Measurements from ENCODE around the gene LRRC9.
"Not testable (repeated sequence)": the region's sequence is repeated elsewhere in the genome, so short reads cannot be mapped to it uniquely, and the experiment has no call there.

The LRRC9 gene

DNA sequence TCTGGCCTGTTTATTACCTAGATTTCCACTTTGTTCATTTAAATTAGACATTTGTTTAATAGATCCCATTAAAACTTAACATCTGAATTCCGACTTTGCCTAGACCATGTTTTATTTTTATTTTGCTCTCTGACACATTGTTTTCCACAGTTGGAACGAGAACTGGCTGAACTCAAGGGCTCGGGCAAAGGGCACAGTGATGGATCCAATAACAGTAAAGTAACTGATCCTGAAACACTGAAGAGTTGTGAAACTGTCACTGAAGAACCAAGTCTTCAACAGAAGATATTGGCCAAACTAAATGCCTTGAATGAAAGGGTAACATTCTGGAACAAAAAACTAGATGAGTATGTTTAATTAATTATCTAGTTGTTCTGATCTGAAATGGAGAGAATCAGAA, 39.7 kb downstream of the LRRC9 start:
- no peak for DNase-seq

DNA sequence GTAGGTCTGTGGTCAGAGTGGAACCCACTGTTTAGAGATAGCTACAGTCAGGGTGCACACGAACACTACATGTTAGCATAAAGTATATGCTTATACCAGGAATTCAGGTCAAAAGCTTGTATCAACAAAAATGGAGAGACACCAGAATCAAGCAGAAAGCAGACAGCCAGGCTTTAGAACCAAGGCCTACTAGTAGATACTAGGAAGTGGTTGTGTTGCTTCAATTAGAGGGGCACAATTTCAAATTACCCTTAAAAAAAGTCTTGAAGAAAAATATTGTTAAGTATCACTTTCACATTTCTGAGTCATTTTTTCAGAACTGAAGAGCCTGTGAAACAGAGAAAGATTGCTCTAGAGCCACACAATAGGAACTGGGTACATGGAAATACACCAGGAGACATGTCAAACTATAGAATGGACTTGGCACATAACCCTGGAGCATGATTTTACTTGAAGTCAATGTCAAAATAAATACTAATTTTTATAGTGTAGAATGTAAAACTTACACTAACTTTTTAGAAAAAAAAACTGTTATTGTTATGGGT, 41.6 kb downstream of the LRRC9 start:
- DNase-seq, result no peak

GRCh38 chr14:59964251-59965007, 44.5 kb downstream of the LRRC9 start:
- DNase-seq, result no peak

DNA sequence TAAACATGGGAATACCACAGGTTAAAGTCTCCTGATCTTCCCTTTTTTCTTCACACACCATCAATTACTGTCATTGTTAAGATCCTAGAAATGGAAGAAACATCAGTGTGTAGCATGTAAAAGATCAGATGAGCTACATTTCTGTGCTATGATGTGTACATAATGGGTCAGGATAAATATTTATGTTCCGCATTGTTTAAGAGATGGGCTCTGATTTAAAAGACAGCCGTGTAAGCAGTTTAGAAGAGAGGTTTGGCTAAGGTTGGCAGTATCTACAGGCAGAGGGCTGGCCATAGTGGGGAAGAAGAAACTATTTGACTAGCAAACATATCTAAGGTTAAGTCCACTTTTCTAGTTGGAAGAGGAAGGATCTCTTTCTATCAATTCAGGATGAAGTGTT, 49.4 kb downstream of the LRRC9 start:
- no peak for DNase-seq

- DNase-seq, result no peak
These were observed 61.6 kb downstream of the LRRC9 start for GRCh38 chr14:59981564-59981963.

DNA sequence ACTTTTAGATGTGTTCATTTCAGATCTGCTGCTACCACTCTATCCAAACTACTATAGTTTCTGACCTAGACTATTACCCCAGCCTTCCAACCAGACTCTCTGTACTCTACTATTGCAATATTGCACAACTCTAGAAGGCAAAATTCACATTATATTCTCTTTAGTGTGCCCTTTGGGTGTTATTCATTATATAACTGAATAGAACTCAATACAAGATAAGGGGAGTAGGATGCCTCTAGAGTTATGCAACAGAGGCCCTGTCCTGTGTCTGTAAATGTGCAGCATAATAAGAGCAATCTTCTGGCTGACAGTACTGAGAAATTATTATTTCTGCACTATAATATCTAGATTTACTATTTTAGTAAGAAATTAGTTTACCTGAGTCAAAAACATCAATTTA, 63.1 kb downstream of the LRRC9 start:
- DNase-seq, result no peak

DNA sequence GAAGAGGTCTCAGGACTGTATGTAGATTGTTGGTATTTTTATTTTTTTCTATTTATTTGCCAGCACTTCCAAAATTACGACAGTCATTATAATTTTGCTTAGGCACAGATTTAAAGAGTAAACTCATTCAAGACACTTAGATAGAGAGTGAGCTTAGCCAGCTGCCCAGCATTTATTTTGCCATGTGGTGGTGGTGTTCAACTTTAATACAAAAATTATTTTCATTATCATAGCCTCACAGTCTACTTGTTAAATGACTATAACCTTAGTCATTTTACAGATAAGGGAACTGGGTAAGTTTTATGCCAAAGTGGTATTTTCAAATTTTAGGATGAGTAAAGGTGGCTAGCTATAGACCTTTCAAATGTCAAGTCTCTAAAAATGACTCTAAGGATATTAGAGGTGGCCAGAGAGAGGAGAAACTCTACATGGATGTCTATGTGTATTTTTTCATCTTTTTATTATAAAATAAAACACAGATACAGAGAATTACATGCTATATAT, 66.7 kb downstream of the LRRC9 start:
- DNase-seq, result no peak

DNA sequence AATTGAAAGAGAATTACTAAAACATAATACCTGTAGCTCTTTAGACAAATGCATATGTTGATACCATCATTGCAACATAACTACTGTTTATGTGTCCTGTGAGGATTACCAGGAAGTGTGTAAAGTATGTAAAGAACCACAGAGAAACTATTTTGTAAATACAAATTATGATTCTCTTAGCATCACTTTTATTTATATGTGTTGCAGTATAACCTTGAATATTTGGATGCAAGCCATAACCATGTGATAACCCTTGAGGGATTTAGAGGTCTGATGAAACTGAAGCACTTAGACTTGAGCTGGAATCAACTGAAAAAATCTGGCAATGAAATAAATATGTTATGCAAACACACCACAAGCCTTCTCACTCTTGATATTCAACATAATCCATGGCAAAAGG, 77.5 kb downstream of the LRRC9 start:
- DNase-seq, result no peak

GRCh38 chr14:59997966-59998365, 78.0 kb downstream of the LRRC9 start:
- DNase-seq, result no peak

DNA sequence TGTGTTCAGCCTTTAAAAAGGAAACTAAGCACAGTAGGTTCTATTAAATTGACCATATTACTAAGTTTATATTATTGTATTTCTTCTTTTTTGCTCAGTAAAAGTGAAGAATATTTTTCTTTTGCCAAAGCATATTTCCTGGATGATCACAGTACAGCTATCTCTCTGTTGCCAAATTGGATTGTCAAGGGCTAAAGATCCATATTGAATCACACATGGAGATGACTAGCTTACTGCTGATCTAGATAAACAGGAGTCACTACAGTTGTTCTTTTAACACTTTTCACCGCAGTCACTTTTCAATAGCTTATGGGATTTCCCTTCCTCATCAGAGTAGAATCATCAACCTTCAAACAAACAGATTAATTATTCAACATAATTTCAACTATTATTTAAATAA, 78.6 kb downstream of the LRRC9 start:
- no peak for DNase-seq

- peak; percentile 2 for DNase-seq
These were observed 83.0 kb downstream of the LRRC9 start for GRCh38 chr14:60002819-60003492.

DNA sequence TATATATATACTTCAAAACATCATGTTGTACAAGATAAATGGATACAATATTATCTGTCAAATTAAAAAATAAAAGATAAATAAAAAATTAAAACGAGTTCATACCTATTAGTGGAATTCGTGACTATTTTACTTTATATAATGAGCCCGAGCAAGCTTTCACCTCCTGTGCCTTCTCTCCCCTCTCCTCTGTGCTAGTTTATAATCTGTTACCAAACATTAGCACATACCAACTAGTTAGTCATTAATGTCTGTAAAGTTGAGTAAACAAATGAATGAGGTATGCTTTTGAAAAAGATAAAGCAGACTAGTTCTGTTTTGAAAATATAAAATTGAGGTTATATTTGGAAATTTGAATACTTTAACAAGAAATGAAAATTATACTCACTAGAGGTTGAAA, 84.0 kb downstream of the LRRC9 start:
- no peak for DNase-seq

GRCh38 chr14:60008042-60008441, 88.1 kb downstream of the LRRC9 start:
- DNase-seq, result no peak

GRCh38 chr14:60010263-60010662, 90.3 kb downstream of the LRRC9 start:
- not testable (repeated sequence) for DNase-seq

DNA sequence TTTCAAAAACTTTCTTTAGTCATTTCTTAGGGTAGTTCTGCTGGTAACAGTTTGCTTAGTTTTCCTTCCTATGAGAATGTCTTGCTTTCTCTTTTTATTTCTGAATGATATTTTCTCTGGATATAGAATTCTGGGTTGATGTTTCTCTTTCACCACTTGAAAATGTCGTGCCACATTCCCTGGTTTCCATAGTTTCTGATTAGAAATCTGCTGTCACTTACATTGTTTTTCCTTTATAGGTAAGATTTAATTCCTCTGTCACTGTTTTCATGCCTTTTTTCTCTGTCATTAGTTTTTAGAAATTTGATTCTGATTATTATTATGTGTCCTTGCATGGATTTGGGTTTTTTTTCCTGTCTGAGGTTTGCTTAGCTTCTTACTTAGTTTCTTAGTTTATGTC, 94.5 kb downstream of the LRRC9 start:
- DNase-seq, result no peak

DNA sequence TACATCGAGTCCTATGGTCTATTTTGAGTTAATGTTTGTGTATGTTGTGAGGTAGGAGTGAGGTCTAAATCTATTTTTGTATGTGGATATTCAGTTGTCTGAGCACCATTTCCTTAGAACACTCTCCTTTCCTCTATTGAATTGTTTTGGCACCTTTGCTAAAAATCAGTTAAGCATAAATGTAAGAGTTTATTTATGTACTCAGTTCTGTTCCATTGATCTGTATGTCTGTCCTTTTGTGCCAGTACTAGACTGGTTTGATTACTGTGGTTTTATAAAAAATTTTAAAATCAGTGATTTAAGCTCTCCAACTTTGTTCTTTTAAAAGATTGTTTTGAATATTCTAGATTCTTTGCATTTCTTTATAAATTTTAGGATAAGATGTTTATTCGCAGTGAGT, 101.7 kb downstream of the LRRC9 start:
- no peak for DNase-seq

GRCh38 chr14:60025571-60025970, 105.6 kb downstream of the LRRC9 start:
- no peak for DNase-seq

DNA sequence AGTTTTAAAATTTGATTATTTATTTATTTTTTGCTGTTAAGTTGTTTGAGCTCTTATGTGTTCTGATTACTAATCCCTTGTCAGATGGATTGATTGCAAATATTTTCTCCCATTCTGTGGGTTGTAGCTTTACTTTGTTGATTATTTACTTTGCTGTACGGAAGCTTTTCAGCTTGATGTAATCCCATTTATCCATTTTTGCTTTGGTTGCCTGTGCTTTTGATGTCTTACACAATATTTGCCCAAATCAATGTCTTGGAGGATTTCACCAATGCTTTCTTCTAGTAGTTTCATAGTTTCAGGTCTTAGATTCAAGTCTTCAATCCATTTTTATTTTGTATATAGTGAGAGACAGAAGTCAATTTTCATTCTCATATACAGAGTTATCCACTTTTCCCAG, 115.2 kb downstream of the LRRC9 start:
- no peak for DNase-seq

DNA sequence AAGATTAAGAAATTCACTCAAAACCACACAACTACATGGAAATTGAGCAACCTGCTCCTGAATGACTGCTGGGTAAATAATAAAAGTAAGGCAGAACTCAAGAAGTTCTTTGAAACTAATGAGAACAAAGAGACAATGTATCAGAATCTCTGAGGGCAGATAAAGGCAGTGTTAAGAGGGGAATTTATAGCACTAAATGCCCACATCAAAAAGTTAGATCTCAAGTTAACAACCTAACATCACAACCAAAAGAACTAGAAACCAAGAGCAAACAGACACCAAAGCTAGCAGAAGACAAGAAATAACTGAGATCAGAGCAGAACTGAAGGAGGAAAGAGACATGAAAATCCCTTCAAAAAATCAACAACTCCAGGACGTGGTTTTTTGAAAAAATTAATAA, 128.0 kb downstream of the LRRC9 start:
- not testable (repeated sequence) for DNase-seq

DNA sequence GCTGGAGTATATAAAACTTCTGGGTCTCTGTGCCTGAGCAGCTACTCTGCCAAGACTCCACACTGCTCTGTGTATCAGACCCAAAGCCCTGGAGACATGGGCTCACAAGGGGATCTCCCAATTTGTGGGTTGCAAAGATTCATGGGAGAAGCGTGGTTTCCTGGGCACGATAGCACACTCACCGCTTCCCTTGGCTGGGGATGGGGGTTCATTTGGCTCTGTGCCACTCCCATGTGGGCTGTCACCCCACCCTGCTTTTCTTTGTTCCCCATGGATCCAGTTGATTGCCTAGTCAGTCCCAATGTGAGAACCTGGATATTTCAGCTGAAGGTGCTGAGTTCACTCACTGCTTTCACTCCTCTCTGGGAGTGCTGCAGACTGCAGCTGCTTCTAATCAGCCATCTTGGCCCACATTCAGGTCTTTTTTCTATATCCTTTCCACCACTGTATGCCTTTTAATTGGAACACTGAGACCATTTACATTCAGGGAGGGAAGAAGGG, 131.8 kb downstream of the LRRC9 start:
- no peak for DNase-seq

DNA sequence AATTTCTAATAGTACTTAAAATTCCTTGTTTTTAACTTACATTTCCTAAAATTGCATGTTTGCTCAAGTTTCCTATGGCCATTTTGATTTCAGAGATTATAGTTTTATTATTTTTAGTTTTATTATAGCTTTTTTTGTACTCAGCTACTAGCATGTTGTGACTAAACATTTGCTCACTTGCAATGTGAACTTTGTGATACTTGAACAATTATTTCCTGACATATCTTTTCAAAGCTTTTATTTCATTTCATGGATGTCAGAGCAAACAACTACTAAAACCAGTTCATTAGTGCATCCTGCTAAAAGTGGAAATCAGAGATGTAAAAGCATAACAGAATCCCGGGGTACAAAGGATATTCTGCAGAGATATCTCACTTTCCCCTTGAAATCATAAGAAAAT, 138.1 kb downstream of the LRRC9 start:
- DNase-seq, result no peak

- DNase-seq, result no peak
These were observed 141.4 kb downstream of the LRRC9 start for GRCh38 chr14:60061371-60061770.

GRCh38 chr14:60064491-60065072, 144.6 kb downstream of the LRRC9 start:
- DNase-seq, result no peak

DNA sequence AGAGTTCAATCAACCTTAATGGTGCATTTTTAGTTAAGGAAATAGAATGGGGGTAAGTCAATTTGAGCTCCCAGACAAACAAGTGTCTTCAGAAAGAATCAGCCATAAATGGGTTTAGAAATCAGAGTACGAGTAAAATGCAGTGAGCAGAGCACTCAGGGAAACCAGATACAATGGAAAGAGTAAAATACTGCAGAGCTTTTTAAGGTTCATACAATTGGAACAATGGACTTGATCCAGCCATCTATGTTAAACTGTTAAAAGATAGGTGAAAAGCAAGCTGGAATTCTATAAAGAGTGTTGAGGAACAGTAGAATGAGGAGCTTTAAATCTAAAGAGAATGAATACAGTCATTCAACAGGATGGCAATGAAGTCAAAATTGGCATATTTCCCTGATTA, 147.9 kb downstream of the LRRC9 start:
- DNase-seq, result no peak
